IMR-90 (cell line): ENCODE results near the gene ATP10A.

Experiments
- POLR2A ChIP-seq: IDR thresholded peaks from 2 replicates; pipeline ENCODE4 v1.6.1; 2012; ENCODE audit warnings: mild to moderate bottlenecking, low read depth, low read length
- RCOR1 ChIP-seq: IDR thresholded peaks from 2 replicates; pipeline ENCODE4 v1.6.1; 2012; ENCODE audit warnings: mild to moderate bottlenecking, low read length, improper control_type of control experiment; ENCODE audit not compliant: insufficient replicate concordance
- TF ChIP-seq, protein P1 (sequence below): conservative IDR thresholded peaks from 2 replicates; pipeline ENCODE4 v1.5.1; 2012; ENCODE audit warnings: mild to moderate bottlenecking, low read depth, low read length, improper control_type of control experiment

DNA sequence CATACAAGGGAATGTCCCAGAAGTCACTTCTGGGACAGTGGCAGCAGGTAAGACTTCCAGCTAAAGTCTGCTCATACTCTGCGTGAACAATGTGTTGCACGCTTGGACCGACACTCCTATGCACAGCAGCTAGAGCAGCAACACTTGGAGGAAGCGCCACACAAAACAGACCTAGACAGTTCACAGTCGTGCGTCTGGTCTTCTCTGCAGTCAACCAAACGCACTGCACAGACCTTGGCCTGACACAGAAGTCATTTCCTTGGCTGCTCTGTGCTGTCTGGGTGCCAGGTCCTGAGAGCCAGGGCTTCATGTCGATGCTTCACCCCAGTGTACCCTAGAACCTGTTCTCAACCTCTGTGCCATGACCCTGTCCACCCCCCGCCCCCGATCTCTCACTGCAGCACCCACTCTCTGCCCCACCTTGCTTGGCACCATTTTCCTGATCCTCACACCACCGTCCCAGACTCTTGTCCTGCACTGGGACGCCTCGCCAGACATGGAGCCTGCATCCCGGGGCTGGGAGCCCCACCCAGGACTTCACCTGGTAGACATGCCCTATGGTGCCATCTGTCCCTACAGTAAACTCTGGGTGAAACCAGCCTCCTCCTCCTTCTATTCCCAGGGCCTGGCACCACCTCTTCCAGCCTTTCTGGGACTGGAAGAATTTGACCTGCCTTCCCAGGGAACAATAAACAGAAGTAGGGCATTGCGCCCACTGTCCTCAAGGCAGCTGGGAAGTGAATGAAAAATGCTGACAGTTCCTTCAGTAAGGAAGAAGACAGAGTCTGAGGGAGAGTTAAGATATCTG is 3.1 kb downstream of the ATP10A start:
- TF ChIP-seq, protein P1, sequence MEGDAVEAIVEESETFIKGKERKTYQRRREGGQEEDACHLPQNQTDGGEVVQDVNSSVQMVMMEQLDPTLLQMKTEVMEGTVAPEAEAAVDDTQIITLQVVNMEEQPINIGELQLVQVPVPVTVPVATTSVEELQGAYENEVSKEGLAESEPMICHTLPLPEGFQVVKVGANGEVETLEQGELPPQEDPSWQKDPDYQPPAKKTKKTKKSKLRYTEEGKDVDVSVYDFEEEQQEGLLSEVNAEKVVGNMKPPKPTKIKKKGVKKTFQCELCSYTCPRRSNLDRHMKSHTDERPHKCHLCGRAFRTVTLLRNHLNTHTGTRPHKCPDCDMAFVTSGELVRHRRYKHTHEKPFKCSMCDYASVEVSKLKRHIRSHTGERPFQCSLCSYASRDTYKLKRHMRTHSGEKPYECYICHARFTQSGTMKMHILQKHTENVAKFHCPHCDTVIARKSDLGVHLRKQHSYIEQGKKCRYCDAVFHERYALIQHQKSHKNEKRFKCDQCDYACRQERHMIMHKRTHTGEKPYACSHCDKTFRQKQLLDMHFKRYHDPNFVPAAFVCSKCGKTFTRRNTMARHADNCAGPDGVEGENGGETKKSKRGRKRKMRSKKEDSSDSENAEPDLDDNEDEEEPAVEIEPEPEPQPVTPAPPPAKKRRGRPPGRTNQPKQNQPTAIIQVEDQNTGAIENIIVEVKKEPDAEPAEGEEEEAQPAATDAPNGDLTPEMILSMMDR = no peak
- TF ChIP-seq RCOR1 (no peak), POLR2A (no peak)
